H9 (cell line): ENCODE measurements around the gene DOCK2. TPM values are rescaled to one million over a fixed set of nuclear protein-coding genes. Genes with fewer than 3 reads are reported as not detected.

Source experiments
- DNase-seq: peaks from one replicate; pipeline ENCODE4 v3.0.0-alpha.2; 2017
- H2AFZ ChIP-seq: one replicate; pipeline ENCODE4 v1.6.1; 2013; ENCODE audit warnings: mild to moderate bottlenecking, low read length, control low read depth, moderate library complexity
- H2AK5ac ChIP-seq: 2 replicates; pipeline ENCODE4 v1.6.1; 2013; ENCODE audit warnings: low read length, control low read depth, mixed read lengths; ENCODE audit not compliant: insufficient read length
- H2BK120ac ChIP-seq: one replicate; pipeline ENCODE4 v1.6.1; 2013; ENCODE audit warnings: low read depth, mild to moderate bottlenecking, low read length, control low read depth, inconsistent platforms; ENCODE audit not compliant: poor library complexity, severe bottlenecking
- H2BK12ac ChIP-seq: 2 replicates; pipeline ENCODE4 v1.6.1; 2013; ENCODE audit warnings: low read length, control low read depth, mixed read lengths, low read depth; ENCODE audit not compliant: insufficient read length
- H2BK15ac ChIP-seq: 2 replicates; pipeline ENCODE4 v1.6.1; 2013; ENCODE audit warnings: low read depth, low read length, control low read depth
- H2BK20ac ChIP-seq: one replicate; pipeline ENCODE4 v1.6.1; 2013; ENCODE audit warnings: low read depth, mild to moderate bottlenecking, low read length, control low read depth, inconsistent platforms; ENCODE audit not compliant: poor library complexity, severe bottlenecking
- H2BK5ac ChIP-seq: 2 replicates; pipeline ENCODE4 v1.6.1; 2013; ENCODE audit warnings: low read length, control low read depth, mixed read lengths; ENCODE audit not compliant: insufficient read length
- H3K14ac ChIP-seq: 2 replicates; pipeline ENCODE4 v1.6.1; 2013; ENCODE audit warnings: low read length, control low read depth; ENCODE audit not compliant: insufficient read depth
- H3K18ac ChIP-seq: 2 replicates; pipeline ENCODE4 v1.6.1; 2013; ENCODE audit warnings: low read depth, mild to moderate bottlenecking, mixed read lengths, low read length, control low read depth; ENCODE audit not compliant: insufficient read length
- H3K23ac ChIP-seq: 2 replicates; pipeline ENCODE4 v1.6.1; 2013; ENCODE audit warnings: low read length, control low read depth, mixed read lengths, low read depth; ENCODE audit not compliant: insufficient read length
- H3K23me2 ChIP-seq: 2 replicates; pipeline ENCODE4 v1.6.1; 2013; ENCODE audit warnings: low read depth, mild to moderate bottlenecking, mixed read lengths, low read length, control low read depth; ENCODE audit not compliant: insufficient read length, poor library complexity, severe bottlenecking
- H3K27ac ChIP-seq: 2 replicates; pipeline ENCODE4 v1.5.1; 2013; ENCODE audit warnings: low read length, control low read depth, mixed read lengths, low read depth; ENCODE audit not compliant: insufficient read length
- H3K27me3 ChIP-seq: 2 replicates; pipeline ENCODE4 v1.6.1; 2013; ENCODE audit warnings: low read length, control low read depth, inconsistent platforms; ENCODE audit not compliant: insufficient read depth
- H3K4ac ChIP-seq: 2 replicates; pipeline ENCODE4 v1.6.1; 2013; ENCODE audit warnings: low read depth, mild to moderate bottlenecking, control low read depth, inconsistent platforms, low read length, moderate library complexity
- H3K4me1 ChIP-seq: 2 replicates; pipeline ENCODE4 v1.6.1; 2013; ENCODE audit warnings: low read length, control low read depth, inconsistent platforms; ENCODE audit not compliant: insufficient read depth
- H3K4me2 ChIP-seq: 2 replicates; pipeline ENCODE4 v1.6.1; 2013; ENCODE audit warnings: low read length, control low read depth, mixed read lengths; ENCODE audit not compliant: insufficient read length, insufficient read depth
- H3K56ac ChIP-seq: 2 replicates; pipeline ENCODE4 v1.6.1; 2013; ENCODE audit warnings: low read depth, mild to moderate bottlenecking, mixed read lengths, low read length, control low read depth; ENCODE audit not compliant: insufficient read length
- H3K79me1 ChIP-seq: 2 replicates; pipeline ENCODE4 v1.6.1; 2013; ENCODE audit warnings: low read depth, mild to moderate bottlenecking, moderate library complexity, low read length, control low read depth, inconsistent platforms; ENCODE audit not compliant: insufficient read depth, poor library complexity, severe bottlenecking
- H3K79me2 ChIP-seq: 2 replicates; pipeline ENCODE4 v1.6.1; 2013; ENCODE audit warnings: low read length, control low read depth, inconsistent platforms; ENCODE audit not compliant: insufficient read depth
- H3K9ac ChIP-seq: 2 replicates; pipeline ENCODE4 v1.6.1; 2013; ENCODE audit warnings: low read length, control low read depth, mixed read lengths; ENCODE audit not compliant: insufficient read length; ENCODE audit errors: extremely low read depth
- H3K9me3 ChIP-seq: one replicate; pipeline ENCODE4 v1.6.1; 2013; ENCODE audit warnings: low read depth, low read length, inconsistent platforms; ENCODE audit not compliant: control insufficient read depth
- H3T11ph ChIP-seq: one replicate; pipeline ENCODE4 v1.6.1; 2013; ENCODE audit warnings: mild to moderate bottlenecking, low read length, control low read depth, inconsistent platforms
- H4K20me1 ChIP-seq: one replicate; pipeline ENCODE4 v1.6.1; 2013; ENCODE audit not compliant: control insufficient read depth, insufficient read length, insufficient read depth
- H4K5ac ChIP-seq: 2 replicates; pipeline ENCODE4 v1.6.1; 2013; ENCODE audit warnings: low read depth, mild to moderate bottlenecking, mixed read lengths, low read length, control low read depth; ENCODE audit not compliant: insufficient read length
- H4K8ac ChIP-seq: replicated peaks from 2 replicates; pipeline ENCODE4 v1.6.1; 2013; ENCODE audit warnings: low read length, control low read depth, mixed read lengths, low read depth; ENCODE audit not compliant: insufficient read length
- H4K91ac ChIP-seq: 2 replicates; pipeline ENCODE4 v1.6.1; 2013; ENCODE audit warnings: low read depth, mild to moderate bottlenecking, moderate library complexity, mixed read lengths, low read length, control low read depth; ENCODE audit not compliant: insufficient read length
- H3K27ac Mint-ChIP-seq, 3 experiments: 2 replicates in 2 of 3; 3 replicates in 1 of 3; pipeline ENCODE4 v1.8.0; 2020 to 2021; ENCODE audit warnings: mixed read lengths in 3 of 3, mild to moderate bottlenecking in 1 of 3, moderate library complexity in 1 of 3
- H3K27me3 Mint-ChIP-seq: 2 replicates; pipeline ENCODE4 v1.8.0; 2021; ENCODE audit warnings: low read depth, mild to moderate bottlenecking, moderate library complexity, mixed read lengths
- H3K36me3 Mint-ChIP-seq, 3 experiments: 2 replicates in 2 of 3; 3 replicates in 1 of 3; pipeline ENCODE4 v1.8.0; 2020 to 2021; ENCODE audit warnings: low read depth in 3 of 3, mixed read lengths in 3 of 3; ENCODE audit not compliant: insufficient read depth in 1 of 3
- H3K4me1 Mint-ChIP-seq, 2 experiments: 2 replicates each; pipeline ENCODE4 v1.8.0; 2020; ENCODE audit warnings: mixed read lengths in 2 of 2
- H3K4me3 Mint-ChIP-seq, 2 experiments: 2 replicates in 1 of 2; 3 replicates in 1 of 2; pipeline ENCODE4 v1.8.0; 2020 to 2021; ENCODE audit warnings: mild to moderate bottlenecking in 2 of 2, mixed read lengths in 2 of 2, moderate library complexity in 1 of 2
- H3K9me3 Mint-ChIP-seq, 2 experiments: 2 replicates in 1 of 2; 3 replicates in 1 of 2; pipeline ENCODE4 v1.8.0; 2020; ENCODE audit warnings: mild to moderate bottlenecking in 2 of 2, mixed read lengths in 2 of 2, moderate library complexity in 1 of 2
- WGBS: extraction: QIAGEN DNeasy Blood & Tissue Kit; methylation state at CpG from one replicate; pipeline ENCODE4 v1.1.7; 2013; ENCODE audit warnings: missing lambda C conversion rate, low lambda C conversion rate, mixed read lengths; ENCODE audit not compliant: insufficient read length; ENCODE audit errors: extremely low coverage; 5-methylcytosine and 5-hydroxymethylcytosine counted together
- total RNA-seq: library from RNA; stranded (reverse); gene quantifications from 2 replicates; pipeline ENCODE4 v1.2.1, GENCODE V29; 2021
- TF ChIP-seq, protein P1 (sequence below): fragments of 200-600 bp; sonication (generic); conservative IDR thresholded peaks from 3 replicates; pipeline ENCODE4 v1.8.0; 2021; ENCODE audit warnings: antibody characterized with exemption, mild to moderate bottlenecking

DOCK2 gene
- total RNA-seq, 1 experiment from 2014 or later, result 7.8 TPM

- Histone ChIP-seq H4K20me1 (no peaks in the 10 kb centered on the region), H3K4ac (no peak overlapping the region), H2BK15ac (no peak overlapping the region), H3K27ac (no peak overlapping the region), H3K4me2 (no peak overlapping the region), H2BK120ac (no peak overlapping the region), H2BK5ac (no peak overlapping the region), H3K9me3 (no peaks in the 10 kb centered on the region), H2BK12ac (no peak overlapping the region), H3K27me3 (no peaks in the 10 kb centered on the region), H3K79me1 (no peaks in the 10 kb centered on the region), H3K56ac (no peak overlapping the region), H3K4me1 (no peaks in the 10 kb centered on the region), H3K9ac (no peak overlapping the region), H4K91ac (no peak overlapping the region), H3K23ac (no peak overlapping the region), H4K5ac (no peak overlapping the region), H2AFZ (no peak overlapping the region), H3T11ph (no peak overlapping the region), H3K23me2 (no peaks in the 10 kb centered on the region), H4K8ac (no peak overlapping the region), H3K14ac (no peak overlapping the region), H2AK5ac (no peak overlapping the region), H2BK20ac (no peak overlapping the region), H3K18ac (no peak overlapping the region), H3K79me2 (no peaks in the 10 kb centered on the region)
- H3K9me3 Mint-ChIP-seq, result no peaks in the 10 kb centered on the region; a peak in 1 of 5 replicates
- no peaks in the 10 kb centered on the region for H3K36me3 Mint-ChIP-seq
- WGBS, result no CpG with 5 or more reads among the region's 2 CpGs
- TF ChIP-seq, protein P1, sequence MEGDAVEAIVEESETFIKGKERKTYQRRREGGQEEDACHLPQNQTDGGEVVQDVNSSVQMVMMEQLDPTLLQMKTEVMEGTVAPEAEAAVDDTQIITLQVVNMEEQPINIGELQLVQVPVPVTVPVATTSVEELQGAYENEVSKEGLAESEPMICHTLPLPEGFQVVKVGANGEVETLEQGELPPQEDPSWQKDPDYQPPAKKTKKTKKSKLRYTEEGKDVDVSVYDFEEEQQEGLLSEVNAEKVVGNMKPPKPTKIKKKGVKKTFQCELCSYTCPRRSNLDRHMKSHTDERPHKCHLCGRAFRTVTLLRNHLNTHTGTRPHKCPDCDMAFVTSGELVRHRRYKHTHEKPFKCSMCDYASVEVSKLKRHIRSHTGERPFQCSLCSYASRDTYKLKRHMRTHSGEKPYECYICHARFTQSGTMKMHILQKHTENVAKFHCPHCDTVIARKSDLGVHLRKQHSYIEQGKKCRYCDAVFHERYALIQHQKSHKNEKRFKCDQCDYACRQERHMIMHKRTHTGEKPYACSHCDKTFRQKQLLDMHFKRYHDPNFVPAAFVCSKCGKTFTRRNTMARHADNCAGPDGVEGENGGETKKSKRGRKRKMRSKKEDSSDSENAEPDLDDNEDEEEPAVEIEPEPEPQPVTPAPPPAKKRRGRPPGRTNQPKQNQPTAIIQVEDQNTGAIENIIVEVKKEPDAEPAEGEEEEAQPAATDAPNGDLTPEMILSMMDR, result no peak
- H3K27me3 Mint-ChIP-seq, result peaks cover 6% of the 10 kb centered on the region; the same call in 1 of the 2 replicates
- H3K4me1 Mint-ChIP-seq, result peaks cover 3 to 4% of the 10 kb centered on the region in 2 experiments; a peak in 3 of 4 replicates
- DNase-seq, result no peak
- H3K4me3 Mint-ChIP-seq, result no peak overlapping the region
- H3K27ac Mint-ChIP-seq, result no peak overlapping the region
Measured at GRCh38 chr5:169880785-169881184, 243.7 kb downstream of the DOCK2 start.
